ENCODE results near the gene CDYL.

- TF ChIP-seq CTCF (conservative IDR thresholded peaks at IDR 0.05; ENCODE audit: low read depth, low read length) (no peak), EZH2phosphoT487 (IDR thresholded peaks at IDR 0.05; ENCODE audit: borderline replicate concordance, low read length) (no peak)
These were observed 25.4 kb downstream of the CDYL start for GRCh38 chr6:4801491-4802110.

Data from PC-3 (cell line).